ENCODE data around the gene GPS1. TPM values are rescaled to one million over a fixed set of nuclear protein-coding genes. Genes with fewer than 3 reads are reported as not detected.

The GPS1 gene
- total RNA-seq, 3 donors from 2014 or later = 68.8 to 95.4 (median 94.4) TPM

- TF ChIP-seq POLR2AphosphoS5 (IDR thresholded peaks at IDR 0.05) (no peak), CTCF (IDR thresholded peaks at IDR 0.05) (no peak), POLR2A (IDR thresholded peaks at IDR 0.05) (no peak)
- Histone ChIP-seq H3K27me3 (no peaks in the 10 kb centered on the region), H3K36me3 (peaks cover 5% of the 10 kb centered on the region), H3K4me3 (no peak overlapping the region), H3K9me3 (no peaks in the 10 kb centered on the region), H3K27ac (no peak overlapping the region), H3K4me1 (peaks cover 0 to 4% of the 10 kb centered on the region in 2 donors)
- intact Hi-C loops (cut with DNase I; ENCODE audit: low total_unique reads) = no loop called here
- DNase-seq (ENCODE audit: low spot score in 2 of 2) = no peak
Measured at GRCh38 chr17:82058230-82058854, 6.6 kb downstream of the GPS1 start.

- peaks cover 5% of the 10 kb centered on the region for H3K36me3 ChIP-seq
- H3K9me3 ChIP-seq = no peaks in the 10 kb centered on the region
- DNase-seq (ENCODE audit: low spot score in 2 of 2) = no peak
- TF ChIP-seq POLR2A (IDR thresholded peaks at IDR 0.05) (no peak), CTCF (IDR thresholded peaks at IDR 0.05) (no peak)
- no peak overlapping the region for H3K27ac ChIP-seq
- intact Hi-C loops (cut with DNase I; ENCODE audit: low total_unique reads) = no loop called here
- peaks cover 0 to under 1% of the 10 kb centered on the region in 2 donors for H3K4me1 ChIP-seq
- no peaks in the 10 kb centered on the region for H3K27me3 ChIP-seq
- H3K4me3 ChIP-seq = no peak overlapping the region
Measured at GRCh38 chr17:82058855-82059249, 7.2 kb downstream of the GPS1 start.

GRCh38 chr17:82059272-82060000, 7.7 kb downstream of the GPS1 start:
- H3K27me3 ChIP-seq = no peaks in the 10 kb centered on the region
- H3K4me3 ChIP-seq = no peak overlapping the region
- peaks cover 5% of the 10 kb centered on the region for H3K36me3 ChIP-seq
- no peak for TF ChIP-seq POLR2A (IDR thresholded peaks at IDR 0.05)
- TF ChIP-seq CTCF (IDR thresholded peaks at IDR 0.05) = no peak
- TF ChIP-seq POLR2AphosphoS5 (IDR thresholded peaks at IDR 0.05) = no peak
- no peaks in the 10 kb centered on the region for H3K9me3 ChIP-seq
- peaks cover 0 to 7% of the 10 kb centered on the region in 2 donors for H3K4me1 ChIP-seq
- DNase-seq (ENCODE audit: low spot score in 2 of 2) = no peak
- no peak overlapping the region for H3K27ac ChIP-seq
- intact Hi-C loops (cut with DNase I; ENCODE audit: low total_unique reads) = no loop called here

- no peak for DNase-seq (ENCODE audit: low spot score in 2 of 2)
- Histone ChIP-seq H3K4me1 (peaks cover 0 to 11% of the 10 kb centered on the region in 2 donors), H3K27ac (no peak overlapping the region), H3K4me3 (no peak overlapping the region), H3K9me3 (no peaks in the 10 kb centered on the region), H3K36me3 (peaks cover 5% of the 10 kb centered on the region), H3K27me3 (no peaks in the 10 kb centered on the region)
- intact Hi-C loops (cut with DNase I; ENCODE audit: low total_unique reads) = no loop called here
- TF ChIP-seq POLR2A (IDR thresholded peaks at IDR 0.05) (no peak), CTCF (IDR thresholded peaks at IDR 0.05) (no peak), POLR2AphosphoS5 (IDR thresholded peaks at IDR 0.05) (no peak)
Measured at GRCh38 chr17:82060001-82060380, 8.3 kb downstream of the GPS1 start.

- H3K27ac ChIP-seq = no peak overlapping the region
- intact Hi-C loops (cut with DNase I; ENCODE audit: low total_unique reads) = no loop called here
- TF ChIP-seq CTCF (IDR thresholded peaks at IDR 0.05) = no peak
- TF ChIP-seq POLR2AphosphoS5 (IDR thresholded peaks at IDR 0.05) = no peak
- TF ChIP-seq POLR2A (IDR thresholded peaks at IDR 0.05) = no peak
- no peaks in the 10 kb centered on the region for H3K27me3 ChIP-seq
- no peak for DNase-seq (ENCODE audit: low spot score in 2 of 2)
- peaks cover 0 to 11% of the 10 kb centered on the region in 2 donors for H3K4me1 ChIP-seq
- H3K9me3 ChIP-seq = no peaks in the 10 kb centered on the region
- peaks cover 5% of the 10 kb centered on the region for H3K36me3 ChIP-seq
- no peak overlapping the region for H3K4me3 ChIP-seq
Measured at GRCh38 chr17:82060614-82061013, 8.9 kb downstream of the GPS1 start.
